GM04503 (cell line): ENCODE measurements around the gene TCF7L2.
A peak's percentile ranks its signal among the peaks of the same experiment; 100 is the strongest.

ENCODE experiments used
- DNase-seq: peaks from one replicate; pipeline ENCODE4 v3.0.0-alpha.2; 2012; ENCODE audit warnings: low read depth

The TCF7L2 gene

GRCh38 chr10:112948196-112948595 lies 1.9 kb upstream of the TCF7L2 start:
- DNase-seq = no peak

DNA sequence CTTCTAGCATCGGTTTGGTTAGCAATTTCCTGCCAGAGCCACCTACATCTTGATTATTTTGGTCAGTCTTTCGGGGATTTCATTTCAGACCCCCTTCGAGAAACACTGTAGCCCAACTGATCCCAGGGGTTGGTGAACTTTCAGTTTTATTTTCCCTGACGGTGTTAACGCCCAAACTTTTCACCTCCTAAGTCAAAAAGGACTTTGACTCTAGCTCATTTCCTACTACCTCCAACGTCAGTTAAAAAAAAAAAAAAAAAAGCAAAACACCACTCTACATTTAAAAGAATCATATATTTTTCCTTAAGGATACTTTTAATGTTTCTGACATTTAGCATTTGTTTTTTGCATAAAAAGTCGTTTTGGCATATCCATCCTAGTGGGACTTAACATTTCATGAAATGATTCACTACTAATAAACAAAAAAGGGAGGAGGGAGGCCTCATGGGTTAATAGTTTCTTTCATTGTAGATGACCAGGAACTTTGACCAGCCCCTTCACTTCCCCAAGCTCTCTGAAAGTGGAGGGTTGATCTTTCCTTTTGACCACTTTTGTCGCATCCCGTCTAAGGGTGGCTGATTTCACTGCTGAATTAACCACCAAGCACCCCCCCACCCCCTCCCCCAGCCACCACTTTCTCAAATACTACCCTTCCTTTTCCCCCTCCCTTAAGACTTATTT lies 764 bp upstream of the TCF7L2 start:
- DNase-seq = no peak

DNA sequence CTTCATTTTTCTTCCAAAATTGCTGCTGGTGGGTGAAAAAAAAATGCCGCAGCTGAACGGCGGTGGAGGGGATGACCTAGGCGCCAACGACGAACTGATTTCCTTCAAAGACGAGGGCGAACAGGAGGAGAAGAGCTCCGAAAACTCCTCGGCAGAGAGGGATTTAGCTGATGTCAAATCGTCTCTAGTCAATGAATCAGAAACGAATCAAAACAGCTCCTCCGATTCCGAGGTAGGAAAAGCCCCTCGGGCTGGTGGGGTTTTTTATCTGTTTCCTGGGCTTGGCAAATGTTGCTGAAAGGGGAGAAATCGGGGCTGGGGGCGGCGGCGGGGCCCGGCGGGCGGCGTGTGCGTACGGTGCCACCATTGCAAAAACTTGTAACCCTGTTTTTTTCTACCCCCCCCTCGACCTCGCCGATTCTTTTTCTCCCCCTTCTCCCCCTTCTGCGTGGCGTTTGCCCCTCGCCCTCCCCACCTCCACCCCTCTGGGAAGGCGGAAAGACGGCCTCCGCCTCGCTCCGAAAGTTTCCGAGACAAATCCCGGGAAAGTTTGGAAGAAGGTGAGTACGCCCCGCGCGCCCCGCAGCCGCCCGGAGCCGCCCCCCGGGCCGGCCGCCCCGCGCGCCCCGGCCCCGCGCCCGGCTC lies 789 bp downstream of the TCF7L2 start:
- DNase-seq = no peak

DNA sequence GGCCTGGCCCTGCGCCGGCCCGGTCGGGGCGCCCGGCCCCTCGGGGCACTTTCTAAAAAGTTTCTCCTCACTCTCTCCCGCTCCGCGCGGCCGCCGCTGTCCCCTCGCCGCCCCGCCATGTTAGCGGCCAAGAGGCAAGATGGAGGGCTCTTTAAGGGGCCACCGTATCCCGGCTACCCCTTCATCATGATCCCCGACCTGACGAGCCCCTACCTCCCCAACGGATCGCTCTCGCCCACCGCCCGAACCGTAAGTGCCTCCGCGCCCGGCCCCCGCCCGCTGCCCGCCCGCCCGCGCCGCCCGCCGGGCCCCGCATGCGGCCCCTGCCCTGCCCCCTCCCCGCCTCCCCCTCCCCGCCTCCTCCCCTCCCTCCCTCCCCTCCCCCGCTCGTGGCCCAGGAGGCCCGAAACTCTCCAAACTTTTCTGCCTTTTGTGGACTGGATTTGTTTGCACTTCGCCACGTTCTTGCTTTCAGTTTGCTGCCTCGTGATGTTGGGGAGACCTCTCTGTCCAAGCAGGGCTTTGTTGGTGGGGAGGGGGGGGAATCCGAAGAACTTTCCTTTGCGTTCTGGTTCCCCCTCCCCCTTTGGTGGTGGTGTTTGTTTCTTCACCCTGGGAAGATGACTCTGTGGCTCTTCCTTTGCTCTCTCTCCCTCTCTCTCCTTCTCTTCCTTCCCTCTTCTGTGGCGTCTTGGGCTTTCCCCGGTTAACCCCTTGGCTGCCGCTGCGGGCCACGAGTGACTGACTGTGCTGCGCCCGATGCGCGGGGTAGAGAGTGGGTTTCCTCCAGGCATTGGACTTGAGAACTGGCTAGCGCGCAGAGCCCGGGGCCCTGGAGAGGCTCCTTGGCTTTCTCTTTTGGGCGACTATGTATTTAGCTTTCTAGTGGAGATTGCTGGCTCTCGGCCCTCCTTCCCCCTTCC lies 1.6 kb downstream of the TCF7L2 start:
- DNase-seq = no peak

GRCh38 chr10:112952282-112953173 lies 2.5 kb downstream of the TCF7L2 start:
- DNase-seq = no peak

DNA sequence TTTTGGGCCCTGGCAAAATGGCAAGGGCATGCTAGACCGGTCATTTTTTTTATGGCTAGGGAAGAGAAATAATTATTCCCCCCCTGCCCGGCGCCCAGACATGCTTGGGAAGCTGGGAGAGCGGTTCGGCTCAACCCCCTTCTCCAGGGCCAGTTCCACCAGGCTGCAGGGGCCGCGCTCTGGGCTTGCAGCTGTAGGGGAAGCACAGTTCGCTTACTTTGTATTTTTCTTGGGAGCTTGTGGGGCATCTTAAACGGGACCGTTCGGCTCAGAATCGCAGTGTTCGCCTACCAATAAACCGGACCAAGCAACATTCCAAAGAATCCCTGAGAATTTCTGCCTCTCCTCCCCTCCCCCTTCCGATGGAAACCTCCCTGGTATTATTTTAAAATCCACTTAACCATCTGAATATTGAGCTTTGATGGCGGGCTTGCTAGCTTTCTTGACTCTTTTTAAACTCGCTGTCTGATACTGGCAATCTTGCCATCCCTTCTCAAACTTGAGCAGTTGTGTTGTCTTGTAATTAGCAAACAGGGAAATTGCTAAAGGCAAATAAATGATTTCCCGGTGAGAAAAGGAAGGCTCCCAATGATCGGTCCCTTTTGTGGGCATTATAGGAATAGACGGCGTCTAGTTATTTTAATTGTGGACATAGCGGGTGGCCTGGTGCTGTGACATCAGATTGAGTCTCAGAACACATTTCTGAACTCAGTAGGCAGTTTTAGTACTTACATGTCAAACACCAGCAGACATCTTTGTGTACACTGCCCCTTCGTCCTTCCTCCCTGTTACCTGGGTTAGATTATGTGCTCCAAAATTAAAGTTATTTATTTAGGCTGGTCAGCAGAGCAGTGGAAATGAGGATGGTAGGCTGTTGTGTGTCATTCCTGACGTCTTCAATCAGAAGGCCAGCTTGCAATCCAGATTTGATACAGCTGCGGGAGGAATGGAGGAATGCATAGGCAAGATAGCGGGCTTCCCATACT lies 3.4 kb downstream of the TCF7L2 start:
- no peak for DNase-seq

DNA sequence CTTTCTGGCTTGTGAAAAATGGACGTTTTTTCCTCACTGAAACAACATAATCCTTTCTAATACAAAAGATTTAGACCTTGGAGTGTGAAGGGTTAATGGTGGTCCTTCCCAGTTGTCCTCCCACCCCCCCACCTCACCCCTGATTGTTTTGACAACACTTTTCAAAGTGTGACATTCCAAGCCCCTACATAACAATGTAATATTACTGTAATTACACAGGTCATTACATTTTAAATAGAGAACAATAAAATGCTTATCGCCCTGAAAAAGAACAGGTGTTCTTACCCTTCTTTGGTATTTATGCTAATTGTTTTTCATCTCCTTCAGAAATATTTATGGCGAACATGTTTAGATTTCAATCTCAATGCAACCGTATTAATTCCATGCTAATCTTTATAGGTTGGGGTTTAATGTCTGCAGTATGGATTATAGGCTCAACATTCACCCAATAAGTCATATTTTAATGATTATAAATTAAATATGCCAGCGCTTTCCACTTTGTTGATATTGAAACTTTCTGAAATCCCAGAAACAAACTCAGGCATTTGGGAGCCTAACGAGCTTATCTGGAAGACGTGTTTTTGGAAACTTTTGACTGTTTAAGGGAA lies 5.0 kb downstream of the TCF7L2 start:
- DNase-seq = no peak

- peak; percentile 66 for DNase-seq
Observed at GRCh38 chr10:112955582-112956421, 5.8 kb downstream of the TCF7L2 start.

DNA sequence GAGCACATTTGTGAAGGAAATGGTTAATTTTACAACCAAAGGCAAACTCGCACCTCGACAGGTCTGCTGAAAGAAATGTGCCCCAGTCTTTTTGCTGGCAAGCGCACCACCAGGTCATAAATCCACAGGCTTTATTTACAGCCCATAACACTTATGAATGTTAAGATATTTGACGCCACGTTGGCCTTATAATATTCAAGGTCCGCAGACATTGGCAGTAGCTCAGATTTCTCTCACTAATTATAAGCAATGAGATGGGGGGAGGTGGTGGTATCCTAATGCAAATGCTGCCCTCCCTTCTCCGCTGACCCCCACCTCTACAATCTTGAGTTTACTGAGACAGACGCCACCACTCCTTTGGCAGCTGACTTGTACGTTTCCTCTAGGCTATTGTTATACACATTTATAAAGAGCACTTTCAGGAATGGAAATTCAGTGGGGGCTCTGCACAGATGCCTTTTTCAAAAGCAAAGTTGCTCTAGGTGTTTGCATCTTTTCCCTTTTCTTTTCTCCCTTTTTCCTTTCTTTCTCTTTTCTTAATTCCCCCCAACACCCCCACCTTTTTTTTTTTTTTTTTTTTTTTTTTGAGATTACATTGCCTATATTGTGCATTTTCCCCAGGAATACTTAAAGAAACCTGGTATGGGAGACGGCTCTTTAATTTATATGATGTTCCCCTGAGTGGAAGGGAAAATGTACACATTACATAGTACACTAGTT lies 6.7 kb downstream of the TCF7L2 start:
- no peak for DNase-seq

- no peak for DNase-seq
Observed at GRCh38 chr10:112957640-112958092, 7.6 kb downstream of the TCF7L2 start.

GRCh38 chr10:112958275-112958995 lies 8.4 kb downstream of the TCF7L2 start:
- DNase-seq = peak; percentile 94

DNA sequence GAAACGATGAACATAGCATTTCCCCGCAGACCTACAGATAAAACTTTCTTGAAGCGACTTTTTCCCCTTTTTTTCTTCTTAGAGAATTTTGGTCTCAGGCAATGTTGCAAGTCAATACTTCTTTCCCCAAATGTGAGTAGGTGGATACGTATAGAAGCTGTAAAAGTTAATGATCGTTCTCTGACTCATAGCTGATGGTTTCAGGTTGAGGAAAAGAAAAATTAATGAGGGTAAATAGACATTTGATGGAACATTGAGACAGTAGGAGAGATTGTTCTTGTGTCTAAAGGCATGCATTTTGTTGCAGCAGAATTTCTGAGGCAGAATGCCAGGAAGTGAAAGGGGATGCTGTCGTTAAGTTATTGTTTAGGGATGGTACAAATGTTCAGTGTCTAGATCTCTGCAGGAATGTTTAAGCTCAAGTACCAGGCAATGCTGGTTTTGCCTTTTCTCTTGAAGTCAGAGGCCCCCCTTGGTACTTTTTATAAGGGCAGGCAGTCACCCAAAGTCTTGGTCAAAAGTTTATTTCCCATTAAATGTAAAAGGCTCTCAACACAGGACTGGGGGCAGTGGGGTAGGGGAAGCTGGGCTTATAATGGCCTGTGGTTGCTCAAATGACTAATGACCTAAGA lies 9.3 kb downstream of the TCF7L2 start:
- no peak for DNase-seq

DNA sequence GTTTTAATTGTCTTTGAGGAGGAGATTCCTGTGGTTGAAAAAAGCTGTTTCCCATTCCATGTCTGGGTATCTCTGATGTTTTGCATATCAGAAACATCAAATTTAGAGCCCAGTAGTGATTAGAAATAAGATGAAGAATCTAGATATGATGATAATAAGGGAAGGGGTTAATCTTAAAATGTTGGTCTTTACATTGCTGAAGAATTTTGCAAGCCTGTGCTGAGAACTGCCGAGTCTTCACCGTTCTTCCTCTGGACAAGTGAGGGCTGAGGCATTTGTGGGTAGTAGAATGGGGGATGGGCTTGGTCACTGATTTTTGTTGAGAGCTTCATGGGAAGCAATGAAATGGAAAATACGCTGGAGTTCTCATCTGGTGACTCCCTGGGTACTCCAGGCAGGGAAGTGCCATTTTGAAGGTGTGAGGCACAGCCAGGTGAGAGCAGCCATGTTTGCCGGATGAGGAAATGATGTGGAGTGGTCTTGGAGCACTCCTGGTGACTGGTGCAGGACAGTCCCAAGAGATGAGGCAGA lies 10.2 kb downstream of the TCF7L2 start:
- DNase-seq = no peak

GRCh38 chr10:112961609-112962008 lies 11.6 kb downstream of the TCF7L2 start:
- no peak for DNase-seq

DNA sequence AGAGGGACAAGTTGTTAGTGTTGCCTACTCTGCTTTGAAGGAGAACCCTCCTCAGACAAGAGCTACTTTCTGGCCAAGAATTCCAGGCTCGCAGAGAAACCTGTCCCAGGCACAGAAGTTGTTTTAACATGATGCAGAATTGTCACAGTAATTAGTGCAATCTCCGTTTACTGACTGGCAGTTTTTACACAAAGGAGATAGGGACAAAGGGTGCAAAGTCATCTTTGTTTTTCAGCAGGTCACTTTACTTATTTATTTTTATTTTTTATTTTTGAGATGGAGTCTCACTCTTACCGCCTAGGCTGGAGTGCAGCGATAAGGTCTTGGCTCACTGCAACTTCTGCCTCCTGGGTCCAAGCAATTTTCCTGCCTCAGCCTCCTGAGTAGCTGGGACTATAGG lies 12.3 kb downstream of the TCF7L2 start:
- no peak for DNase-seq

DNA sequence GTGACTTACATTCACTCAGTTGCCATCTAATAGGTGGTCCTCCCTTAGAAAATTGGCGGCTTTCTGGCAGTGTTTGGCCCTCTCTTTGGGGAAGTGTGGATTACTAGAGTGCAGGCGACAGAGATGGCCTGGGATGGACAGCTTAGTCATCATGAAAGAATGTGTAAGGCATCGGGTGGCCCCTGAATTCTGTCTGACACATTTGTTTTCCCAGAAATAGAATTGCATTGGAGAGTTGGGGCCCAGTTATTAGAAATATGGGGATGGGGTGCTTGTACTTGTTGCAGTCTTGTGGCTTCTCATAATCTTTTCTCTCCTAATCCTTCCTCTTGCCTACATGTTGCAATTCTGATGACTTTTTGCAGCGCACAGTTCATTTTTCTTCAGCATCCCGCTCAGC lies 13.8 kb downstream of the TCF7L2 start:
- no peak for DNase-seq

DNA sequence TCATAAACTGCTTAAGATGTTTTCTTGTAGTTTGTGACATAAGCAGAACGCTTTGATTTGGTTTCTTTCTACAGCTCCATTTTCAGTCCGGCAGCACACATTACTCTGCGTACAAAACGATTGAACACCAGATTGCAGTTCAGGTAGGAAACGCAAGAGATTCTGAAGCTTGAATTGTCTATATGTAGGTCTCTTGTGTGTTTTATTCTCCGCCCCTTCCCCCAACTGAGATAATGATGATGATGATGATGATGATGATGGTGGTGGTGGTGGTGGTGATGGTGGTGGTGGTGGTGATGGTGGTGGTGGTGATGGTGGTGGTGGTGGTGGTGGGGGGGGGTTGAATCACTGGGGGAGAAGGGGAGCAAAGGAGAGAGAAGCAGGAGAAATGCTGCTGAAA lies 14.4 kb downstream of the TCF7L2 start:
- no peak for DNase-seq
